GOT3 (cell line): Measurements from ENCODE around the gene KIRREL2.
"Not testable (repeated sequence)": the region's sequence is repeated elsewhere in the genome, so short reads cannot be mapped to it uniquely, and the experiment has no call there.

Experiments used
- DNase-seq: peaks from one replicate; lab custom pipeline; 2025; ENCODE audit warnings: mixed read lengths; lab: John Stamatoyannopoulos, UW

Gene KIRREL2

GRCh38 chr19:35897706-35898451 lies 41.2 kb downstream of the KIRREL2 start:
- DNase-seq: no peak

GRCh38 chr19:35898499-35898809 lies 41.7 kb downstream of the KIRREL2 start:
- no peak for DNase-seq

GRCh38 chr19:35899547-35900214 lies 43.0 kb downstream of the KIRREL2 start:
- peak; percentile 25 for DNase-seq

GRCh38 chr19:35901055-35901644 lies 44.4 kb downstream of the KIRREL2 start:
- no peak for DNase-seq

GRCh38 chr19:35901854-35902661 lies 45.3 kb downstream of the KIRREL2 start, which contains the start of gene HCST:
HCST (plus strand) TSS chr19:35902529; CDS start chr19:35902594, 65 bp downstream.
- no peak for DNase-seq

- no peak for DNase-seq
Observed at GRCh38 chr19:35902870-35903475, 46.3 kb downstream of the KIRREL2 start.

- DNase-seq: no peak
Observed at GRCh38 chr19:35903550-35904179, 47.0 kb downstream of the KIRREL2 start.

GRCh38 chr19:35904311-35905068 lies 47.8 kb downstream of the KIRREL2 start:
- DNase-seq: no peak

GRCh38 chr19:35905178-35905727 lies 48.5 kb downstream of the KIRREL2 start:
- DNase-seq: no peak

GRCh38 chr19:35907377-35907745 lies 50.6 kb downstream of the KIRREL2 start:
- DNase-seq: no peak

- DNase-seq: no peak
Observed at GRCh38 chr19:35908010-35908441, 51.3 kb downstream of the KIRREL2 start, which contains the start of gene TYROBP. TYROBP (minus strand) TSS chr19:35908295; CDS start chr19:35908228, 67 bp downstream.

- DNase-seq: no peak
Observed at GRCh38 chr19:35908973-35909683, 52.4 kb downstream of the KIRREL2 start.

- no peak for DNase-seq
Observed at GRCh38 chr19:35909684-35910035, 52.9 kb downstream of the KIRREL2 start.

- not testable (repeated sequence) for DNase-seq
Observed at GRCh38 chr19:35910355-35910754, 53.6 kb downstream of the KIRREL2 start.

GRCh38 chr19:35911173-35911572 lies 54.5 kb downstream of the KIRREL2 start:
- DNase-seq: no peak

- no peak for DNase-seq
Observed at GRCh38 chr19:35911790-35912189, 55.1 kb downstream of the KIRREL2 start.

GRCh38 chr19:35913589-35913988 lies 56.9 kb downstream of the KIRREL2 start:
- DNase-seq: no peak

GRCh38 chr19:35915443-35915842 lies 58.7 kb downstream of the KIRREL2 start:
- DNase-seq: no peak
